ENCODE measurements around the gene EMX1. TPM values are rescaled to one million over a fixed set of nuclear protein-coding genes. Genes with fewer than 3 reads are reported as not detected.

EMX1 gene
- total and polyA plus RNA-seq, 2 of the 13 experiments (the other 11 are each of a cell fraction or from before 2014, with no cell fraction given), result 0.62 to 4.9 TPM

DNA sequence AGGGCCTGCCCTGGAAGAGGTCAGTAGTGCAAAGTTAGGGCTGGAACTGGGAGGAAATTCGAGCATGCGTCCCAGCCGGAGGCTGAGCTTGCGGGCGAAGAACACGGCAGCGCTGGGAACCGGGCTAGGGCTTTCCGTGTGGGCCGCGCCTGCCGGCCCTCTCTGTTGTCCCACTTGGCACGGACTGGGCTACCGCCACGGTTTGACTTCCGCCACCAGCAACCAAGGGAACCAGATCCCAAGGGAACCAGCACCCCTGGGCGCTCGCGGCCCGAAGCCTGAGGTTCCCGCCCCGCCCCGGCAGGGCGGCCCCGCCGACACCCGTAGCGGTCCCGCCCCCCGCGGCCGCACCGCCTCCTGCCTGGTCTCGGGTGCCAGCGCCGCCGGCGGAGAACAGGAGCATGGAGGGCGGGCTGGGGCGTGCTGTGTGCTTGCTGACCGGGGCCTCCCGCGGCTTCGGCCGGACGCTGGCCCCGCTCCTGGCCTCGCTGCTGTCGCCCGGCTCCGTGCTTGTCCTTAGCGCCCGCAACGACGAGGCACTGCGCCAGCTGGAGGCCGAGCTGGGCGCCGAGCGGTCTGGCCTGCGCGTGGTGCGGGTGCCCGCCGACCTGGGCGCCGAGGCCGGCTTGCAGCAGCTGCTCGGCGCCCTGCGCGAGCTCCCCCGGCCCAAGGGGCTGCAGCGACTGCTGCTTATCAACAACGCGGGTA, 30.1 kb upstream of the EMX1 start, which contains the start of gene SPR (continued):
- no peak for TF ChIP-seq HOXD1 (CRISPR knock-in tag; IDR thresholded peaks at IDR 0.05)
- TF ChIP-seq, protein P1, sequence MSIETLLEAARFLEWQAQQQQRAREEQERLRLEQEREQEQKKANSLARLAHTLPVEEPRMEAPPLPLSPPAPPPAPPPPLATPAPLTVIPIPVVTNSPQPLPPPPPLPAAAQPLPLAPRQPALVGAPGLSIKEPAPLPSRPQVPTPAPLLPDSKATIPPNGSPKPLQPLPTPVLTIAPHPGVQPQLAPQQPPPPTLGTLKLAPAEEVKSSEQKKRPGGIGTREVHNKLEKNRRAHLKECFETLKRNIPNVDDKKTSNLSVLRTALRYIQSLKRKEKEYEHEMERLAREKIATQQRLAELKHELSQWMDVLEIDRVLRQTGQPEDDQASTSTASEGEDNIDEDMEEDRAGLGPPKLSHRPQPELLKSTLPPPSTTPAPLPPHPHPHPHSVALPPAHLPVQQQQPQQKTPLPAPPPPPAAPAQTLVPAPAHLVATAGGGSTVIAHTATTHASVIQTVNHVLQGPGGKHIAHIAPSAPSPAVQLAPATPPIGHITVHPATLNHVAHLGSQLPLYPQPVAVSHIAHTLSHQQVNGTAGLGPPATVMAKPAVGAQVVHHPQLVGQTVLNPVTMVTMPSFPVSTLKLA (IDR thresholded peaks at IDR 0.05), result no peak
- TF ChIP-seq TP53 (CRISPR knock-in tag; conservative IDR thresholded peaks at IDR 0.05), result no peak
- TF ChIP-seq, protein P2, sequence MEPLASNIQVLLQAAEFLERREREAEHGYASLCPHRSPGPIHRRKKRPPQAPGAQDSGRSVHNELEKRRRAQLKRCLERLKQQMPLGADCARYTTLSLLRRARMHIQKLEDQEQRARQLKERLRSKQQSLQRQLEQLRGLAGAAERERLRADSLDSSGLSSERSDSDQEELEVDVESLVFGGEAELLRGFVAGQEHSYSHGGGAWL (CRISPR knock-in tag; IDR thresholded peaks at IDR 0.05), result peak; percentile 56; the same call in 1 of the 2 replicates
- TF ChIP-seq PTBP1 (IDR thresholded peaks at IDR 0.05; ENCODE audit: low read depth, low read length, poor library complexity, severe bottlenecking), result no peak
- TF ChIP-seq ZBTB1 (CRISPR knock-in tag; IDR thresholded peaks at IDR 0.05; ENCODE audit: borderline replicate concordance), result no peak
- TF ChIP-seq, protein P3, sequence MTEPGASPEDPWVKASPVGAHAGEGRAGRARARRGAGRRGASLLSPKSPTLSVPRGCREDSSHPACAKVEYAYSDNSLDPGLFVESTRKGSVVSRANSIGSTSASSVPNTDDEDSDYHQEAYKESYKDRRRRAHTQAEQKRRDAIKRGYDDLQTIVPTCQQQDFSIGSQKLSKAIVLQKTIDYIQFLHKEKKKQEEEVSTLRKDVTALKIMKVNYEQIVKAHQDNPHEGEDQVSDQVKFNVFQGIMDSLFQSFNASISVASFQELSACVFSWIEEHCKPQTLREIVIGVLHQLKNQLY (CRISPR knock-in tag; IDR thresholded peaks at IDR 0.05), result 0 out of 2 replicates have a peak, but pooled peaks have one; percentile 12
- peak; percentile 38; the same call in 1 of the 2 replicates for TF ChIP-seq SRY (CRISPR knock-in tag; IDR thresholded peaks at IDR 0.05)
- TF ChIP-seq ZNF589 (CRISPR knock-in tag; conservative IDR thresholded peaks at IDR 0.05), result no peak
- no peak for TF ChIP-seq CENPX (CRISPR knock-in tag; IDR thresholded peaks at IDR 0.05)
- peak; percentile 17; the same call in 1 of the 2 replicates for TF ChIP-seq EED (CRISPR knock-in tag; IDR thresholded peaks at IDR 0.05)
- TF ChIP-seq, protein P4, sequence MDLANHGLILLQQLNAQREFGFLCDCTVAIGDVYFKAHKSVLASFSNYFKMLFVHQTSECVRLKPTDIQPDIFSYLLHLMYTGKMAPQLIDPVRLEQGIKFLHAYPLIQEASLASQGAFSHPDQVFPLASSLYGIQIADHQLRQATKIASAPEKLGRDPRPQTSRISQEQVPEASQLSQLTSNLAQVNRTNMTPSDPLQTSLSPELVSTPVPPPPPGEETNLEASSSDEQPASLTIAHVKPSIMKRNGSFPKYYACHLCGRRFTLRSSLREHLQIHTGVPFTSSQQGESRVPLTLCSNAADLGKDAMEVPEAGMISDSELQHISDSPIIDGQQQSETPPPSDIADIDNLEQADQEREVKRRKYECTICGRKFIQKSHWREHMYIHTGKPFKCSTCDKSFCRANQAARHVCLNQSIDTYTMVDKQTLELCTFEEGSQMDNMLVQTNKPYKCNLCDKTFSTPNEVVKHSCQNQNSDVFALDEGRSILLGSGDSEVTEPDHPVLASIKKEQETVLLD (CRISPR knock-in tag; IDR thresholded peaks at IDR 0.05; ENCODE audit: low read depth), result peak; percentile 75; the same call in 1 of the 2 replicates
- TF ChIP-seq KMT2A (CRISPR knock-in tag; IDR thresholded peaks at IDR 0.05), result 0 out of 2 replicates have a peak, but pooled peaks have one; percentile 30
- TF ChIP-seq, protein P5, sequence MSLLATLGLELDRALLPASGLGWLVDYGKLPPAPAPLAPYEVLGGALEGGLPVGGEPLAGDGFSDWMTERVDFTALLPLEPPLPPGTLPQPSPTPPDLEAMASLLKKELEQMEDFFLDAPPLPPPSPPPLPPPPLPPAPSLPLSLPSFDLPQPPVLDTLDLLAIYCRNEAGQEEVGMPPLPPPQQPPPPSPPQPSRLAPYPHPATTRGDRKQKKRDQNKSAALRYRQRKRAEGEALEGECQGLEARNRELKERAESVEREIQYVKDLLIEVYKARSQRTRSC (CRISPR knock-in tag; IDR thresholded peaks at IDR 0.05; ENCODE audit: low read depth), result peak; percentile 83; the same call in 1 of the 2 replicates
- peak; percentile 8 for TF ChIP-seq CCDC6 (CRISPR knock-in tag; IDR thresholded peaks at IDR 0.05)
- TF ChIP-seq HNF4A (CRISPR knock-in tag; IDR thresholded peaks at IDR 0.05), result peak; percentile 41; the same call in 1 of the 2 replicates
- no peak for TF ChIP-seq ATAD3A (CRISPR knock-in tag; IDR thresholded peaks at IDR 0.05)
- no peak; the same call in 1 of the 2 replicates for TF ChIP-seq SP140L (CRISPR knock-in tag; IDR thresholded peaks at IDR 0.05; ENCODE audit: borderline replicate concordance)
- no peak for TF ChIP-seq MYNN (CRISPR knock-in tag; IDR thresholded peaks at IDR 0.05; ENCODE audit: low read depth)
- TF ChIP-seq SMAD1 (CRISPR knock-in tag; IDR thresholded peaks at IDR 0.05; ENCODE audit: borderline replicate concordance, low read depth), result no peak; the same call in 1 of the 2 replicates
- 0 out of 2 replicates have a peak, but pooled peaks have one; percentile 20 for TF ChIP-seq KDM3A (CRISPR knock-in tag; IDR thresholded peaks at IDR 0.05; ENCODE audit: low read depth)
- no peak; the same call in none of the 2 replicates for TF ChIP-seq ZNF879 (CRISPR knock-in tag; IDR thresholded peaks at IDR 0.05)
- TF ChIP-seq ZNF629 (CRISPR knock-in tag; conservative IDR thresholded peaks at IDR 0.05), result no peak
- TF ChIP-seq ZNF264 (CRISPR knock-in tag; IDR thresholded peaks at IDR 0.05), result no peak; the same call in 1 of the 2 replicates
- TF ChIP-seq, protein P6, sequence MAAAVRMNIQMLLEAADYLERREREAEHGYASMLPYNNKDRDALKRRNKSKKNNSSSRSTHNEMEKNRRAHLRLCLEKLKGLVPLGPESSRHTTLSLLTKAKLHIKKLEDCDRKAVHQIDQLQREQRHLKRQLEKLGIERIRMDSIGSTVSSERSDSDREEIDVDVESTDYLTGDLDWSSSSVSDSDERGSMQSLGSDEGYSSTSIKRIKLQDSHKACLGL (CRISPR knock-in tag; IDR thresholded peaks at IDR 0.05), result peak; percentile 35

Measured in HepG2 (cell line).